HepG2 (cell line): Measurements from ENCODE around the gene SLC2A10. TPM values are rescaled to one million over a fixed set of nuclear protein-coding genes. Genes with fewer than 3 reads are reported as not detected.
A peak's percentile ranks its signal among the peaks of the same experiment; 100 is the strongest.

ENCODE experiments used
- AKAP8 ChIP-seq: sonication (generic); formaldehyde crosslinking; IDR thresholded peaks from 2 replicates; pipeline ENCODE4 v1.5.1; 2020; ENCODE audit warnings: mild to moderate bottlenecking, missing genetic modification reagents
- BRCA1 ChIP-seq: sonication (generic); formaldehyde crosslinking; IDR thresholded peaks from 2 replicates; pipeline ENCODE4 v1.4.0; 2020; ENCODE audit warnings: missing genetic modification reagents
- HINFP ChIP-seq: sonication (generic); formaldehyde crosslinking; IDR thresholded peaks from 2 replicates; pipeline ENCODE4 v1.4.0; 2020; ENCODE audit warnings: low read depth, mild to moderate bottlenecking, missing genetic modification reagents
- IKZF1 ChIP-seq: fragments of 450-650 bp; IDR thresholded peaks from 2 replicates; pipeline ENCODE4 v1.7.1; 2016
- MEIS1 ChIP-seq: sonication (generic); formaldehyde crosslinking; IDR thresholded peaks from 2 replicates; pipeline ENCODE4 v1.9.0; 2021; ENCODE audit warnings: mild to moderate bottlenecking, missing genetic modification reagents, moderate library complexity, borderline replicate concordance
- MNT ChIP-seq: fragments of 450-650 bp; IDR thresholded peaks from 2 replicates; pipeline ENCODE4 v1.6.1; 2016
- NFE2 ChIP-seq: sonication (generic); formaldehyde crosslinking; IDR thresholded peaks from 2 replicates; pipeline ENCODE4 v1.4.0; 2020; ENCODE audit warnings: missing genetic modification reagents
- PBX2 ChIP-seq: IDR thresholded peaks from 2 replicates; pipeline ENCODE4 v1.6.1; 2016; ENCODE audit warnings: control low read depth
- SIX4 ChIP-seq: sonication (generic); formaldehyde crosslinking; IDR thresholded peaks from 2 replicates; pipeline ENCODE4 v1.4.0; 2020; ENCODE audit warnings: missing genetic modification reagents
- TMF1 ChIP-seq: sonication (generic); formaldehyde crosslinking; IDR thresholded peaks from 2 replicates; pipeline ENCODE4 v1.8.1; 2022; ENCODE audit warnings: low read depth, missing genetic modification reagents
- USF2 ChIP-seq, 2 experiments: sonication (generic) in 1 of 2; formaldehyde crosslinking in 1 of 2; IDR thresholded peaks; 2 replicates each; pipeline versions ENCODE4 v1.5.1 to v1.6.1; 2011 to 2020; ENCODE audit warnings: borderline replicate concordance in 1 of 2, low read depth in 1 of 2, low read length in 1 of 2, mild to moderate bottlenecking in 1 of 2, missing genetic modification reagents in 1 of 2, moderate library complexity in 1 of 2
- XRCC5 ChIP-seq: fragments of 200-400 bp; formaldehyde crosslinking; optimal IDR thresholded peaks from 2 replicates; pipeline ENCODE3; 2017; ENCODE audit warnings: mild to moderate bottlenecking, low read length
- ZBTB44 ChIP-seq: sonication (generic); formaldehyde crosslinking; IDR thresholded peaks from 2 replicates; pipeline ENCODE4 v1.4.0; 2020; ENCODE audit warnings: missing genetic modification reagents
- ZNF589 ChIP-seq: sonication (generic); formaldehyde crosslinking; conservative IDR thresholded peaks from 2 replicates; pipeline ENCODE4 v1.8.0; 2022; ENCODE audit warnings: mild to moderate bottlenecking, moderate library complexity, missing genetic modification reagents
- ZNF777 ChIP-seq: sonication (generic); formaldehyde crosslinking; IDR thresholded peaks from 2 replicates; pipeline ENCODE4 v1.4.0; 2020; ENCODE audit warnings: missing genetic modification reagents
- polyA plus RNA-seq, 8 experiments: library from polyadenylated mRNA; depleted of rRNA in 3 of 8; stranded (reverse) in 7 of 8; unstranded in 1 of 8; fragments of >200 nt; fragmentation: Illumina TruSeq in 4 of 8; extraction: Trizol in 4 of 8; gene quantifications; 2 replicates each; pipeline versions ENCODE4 v1.2.1 to v1.2.3, GENCODE V29; 2011 to 2016; ENCODE audit warnings: low read depth in 4 of 8, missing spikeins in 1 of 8, mixed read lengths in 1 of 8; ENCODE audit not compliant: insufficient read depth in 1 of 8
- total RNA-seq, 5 experiments: library from RNA; depleted of rRNA; stranded (reverse); fragments of >200 nt; fragmentation: Illumina TruSeq; extraction: Trizol; gene quantifications; 2 replicates each; pipeline ENCODE4 v1.2.3, GENCODE V29; 2016; ENCODE audit warnings: low read depth in 1 of 5
- TF ChIP-seq, protein P1 (sequence below): sonication (generic); formaldehyde crosslinking; IDR thresholded peaks from 2 replicates; pipeline ENCODE4 v1.8.0; 2022; ENCODE audit warnings: missing genetic modification reagents, mild to moderate bottlenecking, moderate library complexity, borderline replicate concordance

The SLC2A10 gene
- total and polyA plus RNA-seq, 2 of the 13 experiments (the other 11 are each of a cell fraction or from before 2014, with no cell fraction given), result 16.0 to 18.4 TPM

DNA sequence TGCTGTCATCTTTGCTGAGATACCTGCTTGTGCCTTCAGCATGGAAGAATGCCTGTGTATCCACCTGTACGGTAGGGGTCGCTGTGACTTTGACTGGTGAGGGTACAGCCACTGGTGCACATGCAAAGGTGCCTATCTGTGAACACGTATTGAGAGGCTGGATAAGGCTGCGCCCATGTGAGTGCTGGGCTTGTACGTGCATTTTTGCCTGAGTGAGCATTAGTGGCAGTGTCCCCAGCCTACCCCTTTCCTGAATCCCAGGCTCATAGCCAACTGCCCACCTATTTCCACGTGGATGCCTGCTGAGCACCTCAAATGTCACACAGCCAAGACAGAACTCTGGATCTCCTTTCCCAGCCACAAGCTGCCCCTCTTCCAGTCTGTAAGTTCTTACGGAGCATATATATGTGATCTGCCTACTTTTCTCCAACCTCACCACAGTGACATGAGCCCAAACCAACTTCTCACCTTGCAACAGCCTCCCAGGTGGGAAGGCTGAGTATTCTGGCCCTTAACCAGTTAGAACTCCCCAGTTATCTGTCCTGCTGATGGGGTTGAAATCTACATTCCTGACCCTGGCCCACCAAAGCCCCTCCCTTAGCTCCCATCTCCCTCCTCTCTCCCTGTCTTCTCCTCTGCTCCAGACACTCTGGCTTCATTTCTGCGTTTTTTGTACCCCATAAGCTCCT lies 1.1 kb upstream of the SLC2A10 start (continued):
- TF ChIP-seq, protein P1, sequence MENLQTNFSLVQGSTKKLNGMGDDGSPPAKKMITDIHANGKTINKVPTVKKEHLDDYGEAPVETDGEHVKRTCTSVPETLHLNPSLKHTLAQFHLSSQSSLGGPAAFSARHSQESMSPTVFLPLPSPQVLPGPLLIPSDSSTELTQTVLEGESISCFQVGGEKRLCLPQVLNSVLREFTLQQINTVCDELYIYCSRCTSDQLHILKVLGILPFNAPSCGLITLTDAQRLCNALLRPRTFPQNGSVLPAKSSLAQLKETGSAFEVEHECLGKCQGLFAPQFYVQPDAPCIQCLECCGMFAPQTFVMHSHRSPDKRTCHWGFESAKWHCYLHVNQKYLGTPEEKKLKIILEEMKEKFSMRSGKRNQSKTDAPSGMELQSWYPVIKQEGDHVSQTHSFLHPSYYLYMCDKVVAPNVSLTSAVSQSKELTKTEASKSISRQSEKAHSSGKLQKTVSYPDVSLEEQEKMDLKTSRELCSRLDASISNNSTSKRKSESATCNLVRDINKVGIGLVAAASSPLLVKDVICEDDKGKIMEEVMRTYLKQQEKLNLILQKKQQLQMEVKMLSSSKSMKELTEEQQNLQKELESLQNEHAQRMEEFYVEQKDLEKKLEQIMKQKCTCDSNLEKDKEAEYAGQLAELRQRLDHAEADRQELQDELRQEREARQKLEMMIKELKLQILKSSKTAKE (CRISPR knock-in tag), result no peak
- TF ChIP-seq PBX2 (CRISPR knock-in tag) (no peak), BRCA1 (CRISPR knock-in tag) (no peak), ZNF589 (no peak), MEIS1 (CRISPR knock-in tag) (no peak; the same call in 1 of the 2 replicates), ZBTB44 (CRISPR knock-in tag) (no peak), TMF1 (CRISPR knock-in tag) (no peak), HINFP (peak; percentile 71; the same call in 1 of the 2 replicates), MNT (no peak), ZNF777 (no peak), USF2 (IDR thresholded peaks at IDR 0.05; ENCODE audit: low read depth, low read length) (no peak), USF2 (CRISPR knock-in tag; IDR thresholded peaks at IDR 0.05; ENCODE audit: borderline replicate concordance) (no peak; the same call in 1 of the 2 replicates), NFE2 (no peak), AKAP8 (no peak), IKZF1 (no peak), XRCC5 (peak; percentile 98), SIX4 (CRISPR knock-in tag) (peak; percentile 47)
